Peyer's patch (tissue), 4 donors: ENCODE results near the gene FNDC3A.

Experiments
- POLR2A ChIP-seq, 2 donors: fragments of 450-650 bp; IDR thresholded peaks; one replicate each; pipeline ENCODE4 v1.5.1; 2017; ENCODE audit warnings: antibody characterized with exemption in 2 of 2, mild to moderate bottlenecking in 2 of 2, moderate library complexity in 2 of 2
- TF ChIP-seq, protein P1 (sequence below), 6 experiments: fragments of 450-650 bp in 4 of 6; fragments of 200-600 bp in 2 of 6; sonication (generic) in 1 of 6; IDR thresholded peaks; one replicate each; pipeline ENCODE4 v1.5.1; 2017 to 2019; ENCODE audit warnings: antibody characterized with exemption in 6 of 6, mild to moderate bottlenecking in 3 of 6, moderate library complexity in 1 of 6

DNA sequence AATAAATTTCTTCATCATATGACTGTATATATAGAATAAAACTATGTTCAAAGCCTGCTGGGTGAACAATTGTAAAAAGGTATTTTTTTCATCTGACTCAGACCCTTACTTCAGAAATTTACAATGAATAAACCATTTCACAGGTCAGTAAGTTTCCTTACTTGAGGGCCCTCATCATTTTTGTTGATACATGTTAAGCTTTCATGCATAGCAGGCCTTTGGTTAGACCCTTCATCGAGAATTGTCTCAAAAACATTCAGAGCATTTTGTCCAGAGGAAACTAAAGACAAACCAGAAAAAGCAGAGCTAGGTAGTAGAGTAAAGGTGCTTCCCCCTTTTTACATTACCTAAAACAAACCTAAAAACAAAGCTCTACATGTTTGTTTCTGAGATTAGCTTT is 46.2 kb downstream of the FNDC3A start:
- TF ChIP-seq, protein P1, sequence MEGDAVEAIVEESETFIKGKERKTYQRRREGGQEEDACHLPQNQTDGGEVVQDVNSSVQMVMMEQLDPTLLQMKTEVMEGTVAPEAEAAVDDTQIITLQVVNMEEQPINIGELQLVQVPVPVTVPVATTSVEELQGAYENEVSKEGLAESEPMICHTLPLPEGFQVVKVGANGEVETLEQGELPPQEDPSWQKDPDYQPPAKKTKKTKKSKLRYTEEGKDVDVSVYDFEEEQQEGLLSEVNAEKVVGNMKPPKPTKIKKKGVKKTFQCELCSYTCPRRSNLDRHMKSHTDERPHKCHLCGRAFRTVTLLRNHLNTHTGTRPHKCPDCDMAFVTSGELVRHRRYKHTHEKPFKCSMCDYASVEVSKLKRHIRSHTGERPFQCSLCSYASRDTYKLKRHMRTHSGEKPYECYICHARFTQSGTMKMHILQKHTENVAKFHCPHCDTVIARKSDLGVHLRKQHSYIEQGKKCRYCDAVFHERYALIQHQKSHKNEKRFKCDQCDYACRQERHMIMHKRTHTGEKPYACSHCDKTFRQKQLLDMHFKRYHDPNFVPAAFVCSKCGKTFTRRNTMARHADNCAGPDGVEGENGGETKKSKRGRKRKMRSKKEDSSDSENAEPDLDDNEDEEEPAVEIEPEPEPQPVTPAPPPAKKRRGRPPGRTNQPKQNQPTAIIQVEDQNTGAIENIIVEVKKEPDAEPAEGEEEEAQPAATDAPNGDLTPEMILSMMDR (IDR thresholded peaks at IDR 0.05) = no peak
- TF ChIP-seq POLR2A (IDR thresholded peaks at IDR 0.05) = no peak
